Lower leg skin (tissue), 4 donors: ENCODE results near the gene FAM204A. TPM values are rescaled to one million over a fixed set of nuclear protein-coding genes. Genes with fewer than 3 reads are reported as not detected.

Experiments
- DNase-seq, 2 donors: peaks; one replicate each; pipeline ENCODE4 v3.0.0-alpha.2; 2019; ENCODE audit warnings: low spot score in 2 of 2
- H3K4me3 ChIP-seq: fragments of 200-600 bp; sonication (generic); 2 replicates; pipeline ENCODE4 v1.5.1; 2017; ENCODE audit warnings: mild to moderate bottlenecking, low read depth; ENCODE audit not compliant: poor library complexity, severe bottlenecking
- POLR2A ChIP-seq, 2 donors: fragments of 450-650 bp; IDR thresholded peaks; one replicate each; pipeline ENCODE4 v1.6.1; 2016 to 2017; ENCODE audit warnings: antibody characterized with exemption in 2 of 2, mild to moderate bottlenecking in 1 of 2, moderate library complexity in 1 of 2
- WGBS, 2 donors: methylation state at CpG; one replicate each; pipeline ENCODE4 v1.1.5; 2018; 5-methylcytosine and 5-hydroxymethylcytosine counted together
- intact Hi-C: fragments of 100-400 bp; cut with DNase I; formaldehyde crosslinking; loops from one replicate; pipeline ENCODE4 v1.15.0; 2023; ENCODE audit warnings: low total_unique reads
- total RNA-seq, 4 donors: library from RNA; depleted of rRNA; stranded (reverse); fragments of >200 nt; gene quantifications; one replicate each; pipeline ENCODE4 v1.1.0, GENCODE V29; 2016
- TF ChIP-seq, protein P1 (sequence below), 3 donors: fragments of 450-650 bp; IDR thresholded peaks; one replicate each; pipeline ENCODE4 v1.5.1; 2016; ENCODE audit warnings: antibody characterized with exemption in 3 of 3, mild to moderate bottlenecking in 3 of 3, moderate library complexity in 2 of 3

FAM204A gene
- total RNA-seq, 4 donors from 2014 or later = 16.6 to 47.6 (median 39.3) TPM

DNA sequence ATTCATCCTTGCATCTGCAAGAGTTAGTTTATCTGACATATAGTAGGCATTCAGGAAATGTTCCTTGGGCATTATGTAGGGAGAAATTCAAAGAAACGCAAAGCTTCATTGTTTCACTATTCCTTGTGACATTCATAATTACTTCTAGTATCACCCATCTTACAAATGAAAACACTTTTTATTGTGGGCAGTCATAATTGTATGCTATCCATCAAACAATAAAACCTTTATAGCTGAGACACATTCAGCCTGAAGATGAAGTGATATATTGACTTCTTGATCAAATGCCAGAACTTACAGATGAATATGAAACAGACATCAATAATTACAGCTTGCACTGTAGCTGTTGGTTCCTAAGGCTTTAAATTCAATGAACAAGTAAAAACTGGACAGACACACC lies 36.4 kb downstream of the FAM204A start:
- intact Hi-C loops = no loop called here
- H3K4me3 ChIP-seq = no peak overlapping the region
- WGBS, 2 donors = 62 to 66% methylated on average over 1 of the region's 1 CpG
- DNase-seq = no peak
- no peak for TF ChIP-seq POLR2A (IDR thresholded peaks at IDR 0.05)
- TF ChIP-seq, protein P1, sequence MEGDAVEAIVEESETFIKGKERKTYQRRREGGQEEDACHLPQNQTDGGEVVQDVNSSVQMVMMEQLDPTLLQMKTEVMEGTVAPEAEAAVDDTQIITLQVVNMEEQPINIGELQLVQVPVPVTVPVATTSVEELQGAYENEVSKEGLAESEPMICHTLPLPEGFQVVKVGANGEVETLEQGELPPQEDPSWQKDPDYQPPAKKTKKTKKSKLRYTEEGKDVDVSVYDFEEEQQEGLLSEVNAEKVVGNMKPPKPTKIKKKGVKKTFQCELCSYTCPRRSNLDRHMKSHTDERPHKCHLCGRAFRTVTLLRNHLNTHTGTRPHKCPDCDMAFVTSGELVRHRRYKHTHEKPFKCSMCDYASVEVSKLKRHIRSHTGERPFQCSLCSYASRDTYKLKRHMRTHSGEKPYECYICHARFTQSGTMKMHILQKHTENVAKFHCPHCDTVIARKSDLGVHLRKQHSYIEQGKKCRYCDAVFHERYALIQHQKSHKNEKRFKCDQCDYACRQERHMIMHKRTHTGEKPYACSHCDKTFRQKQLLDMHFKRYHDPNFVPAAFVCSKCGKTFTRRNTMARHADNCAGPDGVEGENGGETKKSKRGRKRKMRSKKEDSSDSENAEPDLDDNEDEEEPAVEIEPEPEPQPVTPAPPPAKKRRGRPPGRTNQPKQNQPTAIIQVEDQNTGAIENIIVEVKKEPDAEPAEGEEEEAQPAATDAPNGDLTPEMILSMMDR (IDR thresholded peaks at IDR 0.05) = no peak

DNA sequence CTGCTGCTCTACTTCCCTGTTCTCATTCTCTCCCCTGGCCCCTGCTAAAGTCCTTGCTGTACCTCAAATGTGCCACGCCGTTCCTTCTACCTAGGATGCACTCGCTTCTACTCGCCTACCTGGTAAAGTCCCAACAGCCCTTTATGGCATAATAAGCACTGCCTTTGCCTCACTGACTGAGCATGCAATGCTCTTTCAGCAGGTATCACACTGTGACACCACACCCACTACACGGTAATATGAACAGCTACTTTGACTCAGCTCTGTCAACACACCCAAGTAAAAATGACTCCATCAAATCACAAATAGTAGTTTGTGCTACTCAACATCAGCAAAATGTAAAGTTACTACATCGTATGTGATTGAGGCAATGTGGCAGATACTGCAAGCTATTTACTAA lies 37.6 kb downstream of the FAM204A start:
- DNase-seq = no peak
- no peak overlapping the region for H3K4me3 ChIP-seq
- TF ChIP-seq POLR2A (IDR thresholded peaks at IDR 0.05) = no peak
- TF ChIP-seq, protein P1 (IDR thresholded peaks at IDR 0.05) = no peak
- intact Hi-C loops = no loop called here
- 66 to 79% methylated on average over 6 of the region's 6 CpGs for WGBS, 2 donors

GRCh38 chr10:118301211-118301610 lies 40.9 kb downstream of the FAM204A start:
- no peak overlapping the region for H3K4me3 ChIP-seq
- 93 to 94% methylated on average over 2 of the region's 2 CpGs for WGBS, 2 donors
- no peak for TF ChIP-seq POLR2A (IDR thresholded peaks at IDR 0.05)
- TF ChIP-seq, protein P1 (IDR thresholded peaks at IDR 0.05) = no peak
- intact Hi-C loops = no loop called here
- no peak for DNase-seq

- WGBS, 2 donors = 52 to 64% methylated on average over 1 of the region's 1 CpG
- no peak for DNase-seq
- no peak for TF ChIP-seq POLR2A (IDR thresholded peaks at IDR 0.05)
- TF ChIP-seq, protein P1 (IDR thresholded peaks at IDR 0.05) = no peak
- H3K4me3 ChIP-seq = no peak overlapping the region
- intact Hi-C loops = no loop called here
Observed at GRCh38 chr10:118300320-118300719, 41.8 kb downstream of the FAM204A start.

DNA sequence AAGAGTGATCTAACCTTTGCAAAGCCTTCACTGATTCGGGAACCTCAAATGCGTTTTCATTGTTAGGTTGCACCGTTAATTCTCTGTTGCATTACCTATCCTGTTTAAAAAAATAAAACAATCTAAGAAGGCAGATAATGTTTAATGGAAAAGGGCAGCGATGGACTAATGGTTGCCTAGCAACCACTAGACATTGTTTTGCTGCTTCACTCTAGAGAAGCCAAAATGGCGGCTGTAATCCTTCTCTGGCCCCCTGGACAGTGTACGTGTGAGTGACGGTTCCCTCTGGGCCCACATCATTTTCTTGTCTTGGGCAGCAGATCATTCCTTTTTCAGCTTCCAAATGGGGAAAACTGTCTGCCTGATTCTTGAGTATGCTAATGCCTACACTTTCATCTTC lies 43.3 kb downstream of the FAM204A start:
- no peak overlapping the region for H3K4me3 ChIP-seq
- intact Hi-C loops = no loop called here
- TF ChIP-seq, protein P1 (IDR thresholded peaks at IDR 0.05) = no peak
- WGBS, 2 donors = 96 to 98% methylated on average over 7 of the region's 7 CpGs
- no peak for DNase-seq

DNA sequence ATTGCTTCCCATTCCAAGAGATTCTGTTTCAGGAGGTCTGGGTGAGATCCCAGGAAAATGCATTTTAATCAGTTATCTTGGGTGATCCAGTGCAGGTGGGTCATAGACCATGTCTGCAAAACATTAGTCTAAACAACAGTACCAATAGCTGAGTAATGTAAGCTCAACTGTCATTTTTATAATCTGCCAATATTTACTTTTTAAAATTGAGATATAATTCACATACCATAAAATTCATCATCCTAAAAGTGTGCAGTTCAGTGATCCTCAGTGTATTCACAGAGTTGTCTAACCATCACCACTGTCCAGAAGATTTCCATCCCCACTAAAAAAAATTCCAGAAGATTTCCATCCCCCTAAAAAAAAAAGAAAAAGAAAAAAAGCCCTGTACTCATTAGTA lies 51.0 kb downstream of the FAM204A start:
- intact Hi-C loops = no loop called here
- TF ChIP-seq, protein P1 (IDR thresholded peaks at IDR 0.05) = no peak
- no peak for TF ChIP-seq POLR2A (IDR thresholded peaks at IDR 0.05)
- no peak overlapping the region for H3K4me3 ChIP-seq
- no peak for DNase-seq
